GM19240 (cell line): Measurements from ENCODE around the gene ARMCX2.
"Not testable (repeated sequence)": the region's sequence is repeated elsewhere in the genome, so short reads cannot be mapped to it uniquely, and the experiment has no call there.

Experiments used
- DNase-seq: peaks from one replicate; pipeline ENCODE4 v3.0.0; 2011; ENCODE audit warnings: low spot score; ENCODE audit not compliant: insufficient read length

The ARMCX2 gene

GRCh38 chrX:101659601-101660063 is at the start of gene ARMCX2:
TSS of gene ARMCX2 (minus strand) at chrX:101659850. CDS start at chrX:101657588, 2,262 bp downstream.
- no peak for DNase-seq

GRCh38 chrX:101709384-101709783 is 49.7 kb upstream of the ARMCX2 start:
- no peak for DNase-seq

GRCh38 chrX:101708163-101708562 is 48.5 kb upstream of the ARMCX2 start:
- no peak for DNase-seq

- DNase-seq = no peak
These were observed 33.8 kb upstream of the ARMCX2 start for GRCh38 chrX:101693476-101693875.

- DNase-seq = no peak
These were observed 32.2 kb upstream of the ARMCX2 start for GRCh38 chrX:101691835-101692234.

GRCh38 chrX:101686574-101686973 is 26.9 kb upstream of the ARMCX2 start:
- no peak for DNase-seq

GRCh38 chrX:101685923-101686322 is 26.3 kb upstream of the ARMCX2 start:
- DNase-seq = no peak

GRCh38 chrX:101682723-101683122 is 23.1 kb upstream of the ARMCX2 start:
- no peak for DNase-seq

- DNase-seq = no peak
These were observed 17.4 kb upstream of the ARMCX2 start for GRCh38 chrX:101677028-101677427.

- DNase-seq = no peak
These were observed 16.9 kb upstream of the ARMCX2 start for GRCh38 chrX:101676571-101676970.

- no peak for DNase-seq
These were observed 8.5 kb upstream of the ARMCX2 start for GRCh38 chrX:101668143-101668542.

- DNase-seq = peak; percentile 27
These were observed 774 bp downstream of the ARMCX2 start for GRCh38 chrX:101658661-101659491.

- no peak for DNase-seq
These were observed 2.2 kb downstream of the ARMCX2 start for GRCh38 chrX:101657495-101657894.

- DNase-seq = no peak
These were observed 2.8 kb downstream of the ARMCX2 start for GRCh38 chrX:101656817-101657216.

GRCh38 chrX:101655534-101655933 is 4.1 kb downstream of the ARMCX2 start:
- no peak for DNase-seq

GRCh38 chrX:101647716-101648115 is 11.9 kb downstream of the ARMCX2 start:
- DNase-seq = not testable (repeated sequence)

- DNase-seq = no peak
These were observed 17.6 kb downstream of the ARMCX2 start for GRCh38 chrX:101642093-101642492.

- DNase-seq = no peak
These were observed 20.1 kb downstream of the ARMCX2 start for GRCh38 chrX:101639583-101639982.

GRCh38 chrX:101619364-101619763 is 40.3 kb downstream of the ARMCX2 start:
- DNase-seq = no peak

- DNase-seq = peak; percentile 48
These were observed 42.1 kb downstream of the ARMCX2 start, which contains the start of gene ARMCX6 for GRCh38 chrX:101617211-101618191. TSS of gene ARMCX6 (minus strand) at chrX:101618000. CDS start at chrX:101616620, 1,380 bp downstream.

- no peak for DNase-seq
These were observed 53.9 kb downstream of the ARMCX2 start for GRCh38 chrX:101605728-101606127.
